Myocyte (in vitro differentiated cells): ENCODE measurements around the gene VPS11. TPM values are rescaled to one million over a fixed set of nuclear protein-coding genes. Genes with fewer than 3 reads are reported as not detected.
"Not testable (repeated sequence)": the region's sequence is repeated elsewhere in the genome, so short reads cannot be mapped to it uniquely, and the experiment has no call there.

Source experiments
- DNase-seq: peaks from one replicate; pipeline ENCODE4 v3.0.0-alpha.2; 2012; ENCODE audit warnings: low read depth
- total RNA-seq: library from RNA; depleted of rRNA; stranded (reverse); fragments of >200 nt; gene quantifications from 2 replicates; pipeline ENCODE4 v1.2.3, GENCODE V29; 2014

Gene VPS11
- total RNA-seq, 1 donor from 2014 or later, result 22.0 TPM

- no peak for DNase-seq
Observed at GRCh38 chr11:119034813-119035212, 32.8 kb upstream of the VPS11 start.

DNA sequence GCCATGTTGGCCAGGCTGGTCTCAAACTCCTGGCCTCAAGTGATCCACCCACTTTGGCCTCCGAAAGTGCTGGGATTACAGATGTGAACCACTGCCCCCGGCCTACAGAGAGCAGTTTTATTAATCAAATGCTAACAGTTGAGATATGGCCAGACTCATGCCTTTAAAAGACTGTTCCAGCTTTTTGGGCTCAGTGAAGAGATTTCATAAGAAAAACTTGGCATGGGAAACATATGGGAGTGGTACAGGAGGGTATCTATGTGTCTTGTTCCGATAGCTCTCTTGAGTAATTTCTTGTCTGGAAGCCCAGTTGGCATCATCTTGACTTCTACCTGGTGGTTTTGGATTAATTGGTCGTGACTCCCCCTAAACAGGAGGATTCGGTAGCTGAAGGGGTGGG, 28.7 kb upstream of the VPS11 start:
- no peak for DNase-seq

DNA sequence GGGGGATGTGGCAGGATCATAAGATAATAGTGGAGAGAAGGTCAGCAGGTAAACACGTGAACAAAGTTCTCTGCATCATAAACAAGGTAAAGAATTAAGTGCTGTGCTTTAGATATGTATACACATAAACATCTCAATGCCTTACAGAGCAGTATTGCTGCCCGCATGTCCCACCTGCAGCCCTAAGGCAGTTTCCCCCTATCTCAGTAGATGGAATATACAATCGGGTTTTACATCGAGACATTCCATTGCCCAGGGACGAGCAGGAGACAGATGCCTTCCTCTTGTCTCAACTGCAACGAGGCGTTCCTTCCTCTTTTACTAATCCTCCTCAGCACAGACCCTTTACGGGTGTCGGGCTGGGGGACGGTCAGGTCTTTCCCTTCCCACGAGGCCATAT, 28.1 kb upstream of the VPS11 start:
- DNase-seq, result not testable (repeated sequence)

- DNase-seq, result no peak
Observed at GRCh38 chr11:119041821-119042514, 25.6 kb upstream of the VPS11 start.

DNA sequence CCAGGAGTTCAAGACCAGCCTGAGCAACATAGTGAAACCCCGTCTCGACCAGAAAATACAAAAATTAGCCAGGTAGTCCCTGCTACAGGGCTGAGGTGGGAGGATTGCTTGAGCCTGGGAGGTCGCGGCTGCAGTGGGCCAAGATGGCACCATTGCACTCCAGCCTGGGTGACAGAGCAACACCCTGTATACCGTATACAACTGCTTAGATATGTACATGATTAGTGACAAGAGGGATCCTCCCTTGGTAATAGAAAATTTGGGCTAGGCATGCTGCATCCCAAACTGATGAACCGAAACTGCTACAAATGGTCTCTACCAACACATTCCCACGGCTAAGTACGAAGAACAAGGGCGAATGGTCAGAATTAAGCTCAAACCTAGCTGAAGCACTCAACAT, 24.7 kb upstream of the VPS11 start:
- no peak for DNase-seq

DNA sequence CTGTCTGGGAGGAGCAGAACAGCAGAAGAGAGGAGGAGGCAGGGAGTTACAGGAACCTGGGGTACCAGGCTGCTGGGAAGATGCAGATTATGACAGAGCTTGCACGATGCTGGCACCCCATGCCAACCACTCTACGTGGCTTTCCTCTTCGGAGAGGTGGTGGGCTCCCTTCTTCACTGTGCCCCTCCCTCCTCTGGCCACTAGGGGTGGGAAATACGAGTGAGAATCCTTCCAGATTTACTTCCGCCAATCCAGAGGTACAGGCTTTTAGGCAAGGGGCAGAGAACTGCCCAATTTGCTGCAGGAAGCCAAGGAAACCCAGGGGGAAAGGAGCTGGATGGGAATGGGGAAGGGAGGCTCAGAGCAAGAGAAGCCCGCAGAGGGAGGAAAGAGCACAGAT, 22.9 kb upstream of the VPS11 start:
- no peak for DNase-seq

GRCh38 chr11:119046489-119046888, 21.1 kb upstream of the VPS11 start:
- no peak for DNase-seq

DNA sequence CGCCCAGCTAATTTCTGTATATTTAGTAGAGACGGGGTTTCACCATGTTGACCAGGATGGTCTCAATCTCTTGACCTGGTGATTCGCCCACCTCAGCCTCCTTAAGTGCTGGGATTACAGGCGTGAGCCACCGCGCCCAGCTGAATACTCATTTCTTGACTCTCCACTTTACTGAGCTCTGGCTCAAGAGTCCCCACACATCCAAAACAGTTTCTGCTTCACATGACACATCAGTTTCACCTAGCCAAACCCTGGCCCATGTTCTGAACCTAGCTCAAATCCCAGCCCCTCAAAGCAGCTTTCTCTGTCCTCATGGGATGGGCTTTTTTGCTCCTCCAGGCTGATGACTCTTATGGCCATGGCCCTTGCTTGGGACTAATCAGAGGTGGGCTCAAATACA, 20.4 kb upstream of the VPS11 start:
- no peak for DNase-seq

GRCh38 chr11:119048644-119049043, 19.0 kb upstream of the VPS11 start:
- no peak for DNase-seq

DNA sequence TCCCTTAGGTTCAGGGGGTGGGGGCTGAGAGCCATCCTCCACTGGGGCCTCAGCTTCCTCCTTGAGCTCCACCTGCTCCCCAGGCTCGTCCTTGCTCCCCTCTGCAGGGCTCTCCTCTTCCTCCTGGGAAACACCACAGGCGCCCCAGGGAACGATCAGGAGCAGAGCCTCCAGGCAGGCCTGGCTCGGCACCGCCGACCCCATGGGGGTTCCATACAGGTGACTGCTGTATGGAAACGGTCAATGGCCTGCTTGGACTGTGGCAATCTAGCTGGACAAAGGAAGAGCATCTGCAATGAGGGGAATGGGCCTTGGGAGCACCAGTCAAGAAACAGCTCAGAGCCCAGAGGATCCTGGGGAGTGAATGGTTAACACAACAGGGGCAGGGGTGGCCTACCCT, 18.5 kb upstream of the VPS11 start:
- no peak for DNase-seq

- DNase-seq, result peak; percentile 39
Observed at GRCh38 chr11:119051440-119052162, 16.0 kb upstream of the VPS11 start.

DNA sequence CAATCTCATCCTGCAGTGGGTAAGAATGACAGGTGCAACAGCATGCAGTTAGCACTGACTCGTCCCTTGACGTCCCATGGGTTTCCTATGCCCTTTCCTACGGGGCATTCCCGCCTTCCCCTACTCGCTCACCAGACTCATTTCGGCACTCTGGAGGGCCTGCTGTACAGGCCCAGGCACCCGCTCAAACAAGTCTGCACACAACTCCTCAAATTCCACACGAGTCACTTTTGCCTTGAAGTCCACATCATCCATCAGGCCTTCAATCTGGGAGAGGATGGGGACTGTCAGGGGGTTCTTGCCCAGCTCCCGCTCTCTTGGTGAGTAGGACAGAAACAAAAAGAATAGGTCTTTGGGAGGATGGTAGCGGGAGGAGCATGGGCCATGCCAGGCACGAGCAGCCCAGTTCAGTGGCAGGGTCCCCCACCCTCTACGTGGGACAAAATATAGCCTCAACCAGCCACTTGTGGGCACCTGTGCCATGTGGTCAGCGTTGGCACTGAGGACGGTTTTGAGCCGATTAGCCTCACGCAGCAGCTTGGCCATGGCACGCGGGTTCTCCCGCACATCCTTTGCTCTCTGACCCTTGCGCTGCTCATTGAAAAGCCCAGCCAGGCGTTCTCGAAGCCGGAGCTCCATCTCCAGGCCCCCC, 15.3 kb upstream of the VPS11 start:
- no peak for DNase-seq

GRCh38 chr11:119054418-119054817, 13.2 kb upstream of the VPS11 start:
- no peak for DNase-seq

DNA sequence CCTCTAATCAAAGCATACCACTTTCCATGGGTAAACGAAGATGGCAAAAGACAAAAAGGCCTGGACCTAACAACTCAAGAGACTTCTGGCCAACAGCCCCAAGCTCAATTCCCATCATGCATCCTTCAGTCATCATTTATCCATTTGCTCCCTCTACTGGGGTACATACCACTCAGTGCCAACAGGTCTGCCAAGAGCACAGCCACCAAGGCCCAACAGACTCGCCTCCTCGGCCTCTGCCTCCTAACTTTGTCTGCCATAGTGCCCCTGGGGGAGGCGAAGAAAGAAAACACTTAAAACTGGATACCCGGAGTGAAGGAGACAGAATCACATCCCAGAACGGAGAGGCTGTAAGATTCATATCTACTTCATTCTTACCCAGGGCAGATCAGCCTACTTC, 11.7 kb upstream of the VPS11 start:
- peak; percentile 44 for DNase-seq

DNA sequence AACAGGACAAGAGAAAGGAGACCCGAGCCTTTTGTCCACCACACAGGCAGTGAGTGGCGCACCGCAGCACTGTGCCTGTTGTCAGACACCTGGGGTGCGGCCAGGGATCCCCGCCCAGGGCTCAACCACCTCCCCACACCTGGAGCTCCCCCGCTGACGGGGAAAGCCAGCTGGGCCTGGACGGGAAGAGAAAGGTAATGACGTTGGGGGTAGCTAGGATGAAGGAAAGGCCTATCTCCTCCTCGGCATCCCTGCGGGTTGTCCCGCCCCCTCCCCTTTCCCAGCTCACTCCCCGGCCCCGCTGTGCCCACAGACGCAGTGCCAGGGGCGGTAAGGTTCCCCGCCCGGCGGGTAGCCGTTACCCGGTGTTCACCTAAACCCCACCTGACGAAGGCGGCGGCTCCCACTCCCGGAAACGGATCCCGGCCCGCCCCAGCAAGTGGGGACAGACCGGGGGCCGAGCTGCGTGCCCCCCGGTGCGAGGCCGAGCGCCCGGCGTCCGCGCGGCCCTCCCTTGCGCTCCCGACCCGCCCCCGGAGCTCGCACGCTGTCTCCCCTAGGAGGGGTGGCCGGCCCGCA, 11.1 kb upstream of the VPS11 start:
- no peak for DNase-seq

GRCh38 chr11:119057000-119057769, 10.4 kb upstream of the VPS11 start, which contains the start of gene HYOU1:
HYOU1 (minus strand) TSS chr11:119057205; CDS start chr11:119056160, 1,045 bp downstream.
- peak; percentile 98 for DNase-seq

DNA sequence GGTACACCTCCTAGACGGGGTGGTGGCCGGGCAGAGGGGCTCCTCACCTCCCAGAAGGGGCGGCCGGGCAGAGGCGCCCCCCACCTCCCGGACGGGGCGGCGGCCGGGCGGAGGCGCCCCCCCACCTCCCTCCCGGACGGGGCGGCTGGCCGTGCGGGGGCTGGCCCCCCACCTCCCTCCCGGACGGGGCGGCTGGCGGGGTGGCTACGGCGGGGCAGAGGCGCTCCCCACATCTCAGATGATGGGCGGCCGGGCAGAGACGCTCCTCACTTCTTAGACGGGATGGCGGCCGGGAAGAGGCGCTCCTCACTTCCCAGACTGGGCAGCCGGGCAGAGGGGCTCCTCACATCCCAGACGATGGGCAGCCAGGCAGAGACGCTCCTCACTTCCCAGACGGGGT, 8.5 kb upstream of the VPS11 start:
- not testable (repeated sequence) for DNase-seq

DNA sequence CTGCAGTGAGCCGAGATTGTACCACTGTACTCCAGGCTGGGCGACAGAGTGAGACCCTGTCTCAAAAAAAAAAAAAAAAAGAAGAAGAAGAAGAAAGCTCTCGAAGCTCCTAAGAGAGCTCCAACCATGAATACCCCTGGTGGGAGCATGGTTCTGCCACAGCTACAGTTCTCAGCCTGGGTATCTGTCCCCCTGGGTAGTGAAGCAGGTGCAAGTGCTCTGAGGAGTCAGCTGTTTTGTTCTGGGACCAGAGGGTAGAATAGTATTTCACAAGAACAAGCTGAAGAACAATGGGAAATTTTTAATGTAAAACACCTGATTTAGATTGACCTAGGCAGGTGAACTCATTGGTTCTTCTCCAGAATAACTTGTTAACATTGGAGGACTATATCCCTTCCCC, 6.4 kb upstream of the VPS11 start:
- DNase-seq, result peak; percentile 43

DNA sequence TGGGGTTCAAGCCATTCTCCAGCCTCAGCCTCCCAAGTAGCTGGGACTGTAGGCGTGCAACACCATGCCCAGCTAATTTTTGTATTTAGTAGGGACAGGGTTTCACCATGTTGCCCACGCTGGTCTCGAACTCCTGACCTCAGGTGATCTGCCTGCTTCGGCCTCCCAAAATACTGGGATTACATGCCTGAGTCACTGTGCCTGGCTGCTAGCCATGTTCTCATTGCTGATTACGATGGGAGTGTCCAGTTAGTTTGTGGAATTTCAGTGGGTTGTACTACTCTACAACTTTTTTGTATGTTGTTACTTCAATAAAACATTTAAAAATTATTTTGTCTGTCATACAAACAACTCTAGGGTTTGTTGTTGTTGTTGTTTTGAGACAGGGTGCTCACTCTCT, 4.8 kb upstream of the VPS11 start:
- DNase-seq, result peak; percentile 17

DNA sequence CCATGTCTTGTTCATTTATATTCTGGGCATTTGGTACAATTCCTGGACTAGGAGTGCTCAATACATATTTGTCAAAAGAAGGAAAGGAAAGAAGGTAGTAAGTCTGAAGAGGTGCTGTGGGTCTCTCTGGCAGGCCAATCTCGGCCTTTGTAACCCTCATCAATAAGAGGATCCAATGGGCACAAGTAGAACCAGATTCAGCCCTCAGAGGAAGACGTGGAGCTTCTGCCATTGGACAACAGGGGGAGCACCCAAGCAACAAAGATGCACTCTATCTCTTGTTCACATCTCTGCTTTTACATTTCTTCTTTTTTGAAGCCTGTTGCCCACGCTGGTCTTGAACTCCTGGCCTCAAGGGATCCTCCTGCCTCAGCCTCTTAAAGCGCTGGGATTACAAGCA, 2.2 kb upstream of the VPS11 start:
- DNase-seq, result peak; percentile 12

- no peak for DNase-seq
Observed at GRCh38 chr11:119077839-119078238, 10.2 kb downstream of the VPS11 start.
